ENCODE measurements around the gene TULP1. TPM values are rescaled to one million over a fixed set of nuclear protein-coding genes. Genes with fewer than 3 reads are reported as not detected.

The TULP1 gene
- total and polyA plus RNA-seq, 2 of the 4 experiments (the other 2 are of a cell fraction): not detected

DNA sequence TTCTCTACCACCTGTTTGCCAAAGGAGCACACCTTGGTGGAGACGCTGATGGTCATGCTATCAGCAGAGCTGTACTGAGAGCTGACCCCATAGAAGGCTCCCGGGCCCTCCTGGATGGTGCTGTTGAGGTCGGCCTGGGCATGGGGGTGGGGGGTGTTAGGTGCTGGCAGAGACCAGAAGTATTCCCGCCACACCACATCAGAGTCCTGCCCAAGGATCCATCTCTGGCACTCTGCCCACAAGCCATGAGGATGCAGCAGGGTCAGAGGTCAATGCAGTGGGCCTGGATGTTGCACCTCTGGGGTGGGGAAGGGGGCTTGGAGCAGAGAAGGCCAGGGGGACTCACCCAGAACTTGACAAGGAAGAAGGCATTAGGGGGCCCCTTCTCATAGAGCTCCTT is 37.1 kb downstream of the TULP1 start:
- in situ Hi-C loops (cut with MboI; ENCODE audit: low sequenced_read_pairs): no loop called here
- no CpG with 5 or more reads among the region's 4 CpGs for WGBS, 2 experiments (ENCODE audit: extremely low coverage in 2 of 2, insufficient read length in 1 of 2)
- Histone ChIP-seq H3K79me1 (ENCODE audit: low read depth in 1 of 2, low read length in 2 of 2) (peaks cover 3 to 42% of the 10 kb centered on the region in 2 experiments), H2BK5ac (ENCODE audit: low read depth, low read length, poor library complexity, severe bottlenecking) (no peak overlapping the region), H3K36me3 (ENCODE audit: control insufficient read depth, insufficient read depth, low read length) (peaks cover 63% of the 10 kb centered on the region), H3K4ac (ENCODE audit: low read depth, low read length) (no peak overlapping the region), H2BK120ac (ENCODE audit: low read depth, low read length) (no peak overlapping the region), H3K4me2 (ENCODE audit: low read depth, low read length) (no peak overlapping the region), H3K56ac (ENCODE audit: extremely low read depth, insufficient read depth, low read length) (no peak overlapping the region), H4K20me1 (ENCODE audit: insufficient read depth, low read length) (peaks cover 50% of the 10 kb centered on the region), H3K9me3 (ENCODE audit: control insufficient read depth, insufficient read depth, low read length) (no peaks in the 10 kb centered on the region), H3K4me1 (ENCODE audit: control insufficient read depth, insufficient read depth, low read length) (peaks cover 2% of the 10 kb centered on the region), H3K27me3 (ENCODE audit: control insufficient read depth, insufficient read depth, low read length) (no peaks in the 10 kb centered on the region), H2BK15ac (ENCODE audit: low read depth, low read length) (no peak overlapping the region), H4K5ac (ENCODE audit: low read depth, low read length) (no peak overlapping the region), H3K4me3 (ENCODE audit: insufficient read depth, low read depth, low read length) (no peak overlapping the region), H3K27ac (ENCODE audit: insufficient read depth, low read length) (no peak overlapping the region), H3K18ac (ENCODE audit: low read depth, low read length) (no peak overlapping the region), H3K9me1 (ENCODE audit: insufficient read depth, low read length) (0 out of 2 replicates have a peak, but pooled peaks cover 6% of the 10 kb centered on the region), H3K23ac (ENCODE audit: low read depth, low read length) (no peak overlapping the region), H2BK20ac (ENCODE audit: low read depth, low read length) (no peak overlapping the region), H4K91ac (ENCODE audit: insufficient read depth, low read depth, low read length) (no peak overlapping the region), H3K9ac (ENCODE audit: low read depth, low read length) (no peak overlapping the region), H2AK5ac (ENCODE audit: low read depth, low read length) (no peak overlapping the region), H3K14ac (replicated peaks; ENCODE audit: low read depth, low read length) (no peak overlapping the region), H2AK9ac (replicated peaks; ENCODE audit: low read depth, low read length, poor library complexity) (peak overlapping the region; percentile 42), H4K8ac (ENCODE audit: low read depth in 2 of 2, low read length in 2 of 2) (no peak overlapping the region), H2AFZ (replicated peaks; ENCODE audit: low read length, poor library complexity) (no peak overlapping the region)
- ATAC-seq (ENCODE audit: low read depth) (no peak), DNase-seq (no peak)
- dilution Hi-C loops (cut with HindIII; ENCODE audit: low sequenced_read_pairs, unreplicated experiment): no loop called here
- ChIA-PET POLR2A (ENCODE audit: unreplicated experiment) (no interaction called here), CTCF (no interaction called here)
- BruUV-seq (replicated peaks): no TSS peak
- TF ChIP-seq RAD21 (IDR thresholded peaks at IDR 0.05; ENCODE audit: low read length): no peak
- TF ChIP-seq POLR2A (IDR thresholded peaks at IDR 0.05; ENCODE audit: low read depth, low read length): no peak
- TF ChIP-seq MXI1 (IDR thresholded peaks at IDR 0.05; ENCODE audit: borderline replicate concordance, low read depth, low read length): no peak
- no peak for TF ChIP-seq MAFK (IDR thresholded peaks at IDR 0.05; ENCODE audit: low read depth, low read length)
- TF ChIP-seq, protein P1, sequence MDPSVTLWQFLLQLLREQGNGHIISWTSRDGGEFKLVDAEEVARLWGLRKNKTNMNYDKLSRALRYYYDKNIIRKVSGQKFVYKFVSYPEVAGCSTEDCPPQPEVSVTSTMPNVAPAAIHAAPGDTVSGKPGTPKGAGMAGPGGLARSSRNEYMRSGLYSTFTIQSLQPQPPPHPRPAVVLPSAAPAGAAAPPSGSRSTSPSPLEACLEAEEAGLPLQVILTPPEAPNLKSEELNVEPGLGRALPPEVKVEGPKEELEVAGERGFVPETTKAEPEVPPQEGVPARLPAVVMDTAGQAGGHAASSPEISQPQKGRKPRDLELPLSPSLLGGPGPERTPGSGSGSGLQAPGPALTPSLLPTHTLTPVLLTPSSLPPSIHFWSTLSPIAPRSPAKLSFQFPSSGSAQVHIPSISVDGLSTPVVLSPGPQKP (IDR thresholded peaks at IDR 0.05; ENCODE audit: borderline replicate concordance, low read depth, low read length): no peak
- TF ChIP-seq SMC3 (IDR thresholded peaks at IDR 0.05; ENCODE audit: low read depth, low read length): no peak
- TF ChIP-seq, protein P2, sequence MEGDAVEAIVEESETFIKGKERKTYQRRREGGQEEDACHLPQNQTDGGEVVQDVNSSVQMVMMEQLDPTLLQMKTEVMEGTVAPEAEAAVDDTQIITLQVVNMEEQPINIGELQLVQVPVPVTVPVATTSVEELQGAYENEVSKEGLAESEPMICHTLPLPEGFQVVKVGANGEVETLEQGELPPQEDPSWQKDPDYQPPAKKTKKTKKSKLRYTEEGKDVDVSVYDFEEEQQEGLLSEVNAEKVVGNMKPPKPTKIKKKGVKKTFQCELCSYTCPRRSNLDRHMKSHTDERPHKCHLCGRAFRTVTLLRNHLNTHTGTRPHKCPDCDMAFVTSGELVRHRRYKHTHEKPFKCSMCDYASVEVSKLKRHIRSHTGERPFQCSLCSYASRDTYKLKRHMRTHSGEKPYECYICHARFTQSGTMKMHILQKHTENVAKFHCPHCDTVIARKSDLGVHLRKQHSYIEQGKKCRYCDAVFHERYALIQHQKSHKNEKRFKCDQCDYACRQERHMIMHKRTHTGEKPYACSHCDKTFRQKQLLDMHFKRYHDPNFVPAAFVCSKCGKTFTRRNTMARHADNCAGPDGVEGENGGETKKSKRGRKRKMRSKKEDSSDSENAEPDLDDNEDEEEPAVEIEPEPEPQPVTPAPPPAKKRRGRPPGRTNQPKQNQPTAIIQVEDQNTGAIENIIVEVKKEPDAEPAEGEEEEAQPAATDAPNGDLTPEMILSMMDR (conservative IDR thresholded peaks at IDR 0.05; ENCODE audit: low read depth, low read length): no peak
- no peak for TF ChIP-seq MAZ (IDR thresholded peaks at IDR 0.05; ENCODE audit: borderline replicate concordance, low read depth, low read length)
- TF ChIP-seq, protein P3, sequence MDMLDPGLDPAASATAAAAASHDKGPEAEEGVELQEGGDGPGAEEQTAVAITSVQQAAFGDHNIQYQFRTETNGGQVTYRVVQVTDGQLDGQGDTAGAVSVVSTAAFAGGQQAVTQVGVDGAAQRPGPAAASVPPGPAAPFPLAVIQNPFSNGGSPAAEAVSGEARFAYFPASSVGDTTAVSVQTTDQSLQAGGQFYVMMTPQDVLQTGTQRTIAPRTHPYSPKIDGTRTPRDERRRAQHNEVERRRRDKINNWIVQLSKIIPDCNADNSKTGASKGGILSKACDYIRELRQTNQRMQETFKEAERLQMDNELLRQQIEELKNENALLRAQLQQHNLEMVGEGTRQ (IDR thresholded peaks at IDR 0.05; ENCODE audit: low read depth, low read length): no peak
- TF ChIP-seq BHLHE40 (IDR thresholded peaks at IDR 0.05; ENCODE audit: low read depth, low read length): no peak
- intact Hi-C loops (cut with micrococcal nuclease): no loop called here

All from IMR-90 (cell line).